SK-N-SH (cell line): ENCODE data around the gene AKT2. TPM values are rescaled to one million over a fixed set of nuclear protein-coding genes. Genes with fewer than 3 reads are reported as not detected.

Experiments
- CTCF ChIA-PET: fragments of 300-600, 350-600 bp; formaldehyde crosslinking; extraction: SDS; loops from one replicate; lab custom pipeline; 2021; lab: Yijun Ruan, JAX
- POLR2A ChIA-PET: fragments of 350-600 bp; sonication (Branson Sonifier 250); formaldehyde crosslinking; extraction: SDS; loops from one replicate; lab custom pipeline; 2020; ENCODE audit warnings: antibody characterized with exemption, inconsistent platforms; lab: Yijun Ruan, JAX
- DNase-seq: peaks from one replicate; pipeline ENCODE4 v3.0.0; 2012
- H2AFZ ChIP-seq: fragments of 200-600 bp; sonication (generic); 2 replicates; pipeline ENCODE4 v1.8.1; 2016; ENCODE audit warnings: antibody characterized with exemption, mild to moderate bottlenecking, low read depth
- H3F3A ChIP-seq: fragments of 200-600 bp; sonication (generic); replicated peaks from 2 replicates; pipeline ENCODE3; 2016; ENCODE audit warnings: antibody characterized with exemption, mild to moderate bottlenecking; ENCODE audit not compliant: insufficient read depth
- H3K27ac ChIP-seq, 2 experiments: fragments of 200-500 bp in 1 of 2; fragments of 200-600 bp in 1 of 2; sonication (Bioruptor generic) in 1 of 2; sonication (generic), shearing (Covaris generic) in 1 of 2; 2 replicates each; pipeline versions ENCODE4 v1.5.1 to v1.6.1; 2014 to 2016; ENCODE audit warnings: low read depth in 2 of 2, inconsistent platforms in 1 of 2, low read length in 1 of 2, mild to moderate bottlenecking in 1 of 2, mixed read lengths in 1 of 2
- H3K27me3 ChIP-seq: fragments of 200-600 bp; sonication (generic), shearing (Covaris generic); 2 replicates; pipeline ENCODE4 v1.6.1; 2016; ENCODE audit warnings: mixed run types; ENCODE audit not compliant: insufficient read depth
- H3K36me3 ChIP-seq, 2 experiments: fragments of 200-500 bp in 1 of 2; fragments of 200-600 bp in 1 of 2; sonication (Bioruptor generic) in 1 of 2; sonication (generic) in 1 of 2; replicated peaks in 1 of 2; 2 replicates each; pipeline versions ENCODE3 to v1.5.1; 2014 to 2016; ENCODE audit warnings: low read length in 1 of 2, mild to moderate bottlenecking in 1 of 2; ENCODE audit not compliant: insufficient read depth in 2 of 2, control insufficient read depth in 1 of 2
- H3K4me1 ChIP-seq, 2 experiments: fragments of 200-500 bp in 1 of 2; fragments of 200-600 bp in 1 of 2; sonication (Bioruptor generic) in 1 of 2; sonication (generic), shearing (Covaris generic) in 1 of 2; 2 replicates each; pipeline versions ENCODE4 v1.5.1 to v1.6.1; 2014 to 2016; ENCODE audit warnings: low read depth in 1 of 2, low read length in 1 of 2, mixed run types in 1 of 2; ENCODE audit not compliant: insufficient read depth in 2 of 2, control insufficient read depth in 1 of 2
- H3K4me2 ChIP-seq: fragments of 200-600 bp; sonication (generic), shearing (Covaris generic); 2 replicates; pipeline ENCODE4 v1.6.1; 2017; ENCODE audit warnings: mixed run types
- H3K4me3 ChIP-seq, 2 experiments: fragments of 200-500 bp in 1 of 2; fragments of 200-600 bp in 1 of 2; sonication (Bioruptor generic) in 1 of 2; sonication (generic), shearing (Covaris generic) in 1 of 2; 2 replicates each; pipeline versions ENCODE4 v1.5.1 to v1.8.1; 2014 to 2016; ENCODE audit warnings: low read depth in 2 of 2, inconsistent platforms in 1 of 2, low read length in 1 of 2, mild to moderate bottlenecking in 1 of 2, mixed read lengths in 1 of 2, moderate library complexity in 1 of 2
- H3K79me2 ChIP-seq: fragments of 200-600 bp; sonication (generic); 2 replicates; pipeline ENCODE4 v1.8.1; 2017; ENCODE audit warnings: mild to moderate bottlenecking; ENCODE audit not compliant: insufficient read depth
- H3K9ac ChIP-seq: fragments of 200-600 bp; sonication (generic); 2 replicates; pipeline ENCODE4 v1.6.1; 2017; ENCODE audit warnings: mixed run types
- H3K9me2 ChIP-seq: fragments of 200-600 bp; sonication (generic); 2 replicates; pipeline ENCODE4 v1.6.1; 2017; ENCODE audit warnings: mixed run types
- H3K9me3 ChIP-seq: fragments of 200-600 bp; sonication (generic); 2 replicates; pipeline ENCODE4 v1.6.1; 2017; ENCODE audit warnings: mixed run types, mild to moderate bottlenecking, moderate library complexity
- H4K20me1 ChIP-seq: fragments of 200-600 bp; sonication (generic); 2 replicates; pipeline ENCODE4 v1.6.1; 2017; ENCODE audit warnings: mild to moderate bottlenecking, mixed run types; ENCODE audit not compliant: insufficient read depth
- CTCF ChIP-seq: fragments of 200-600 bp; sonication (generic); IDR thresholded peaks from 2 replicates; pipeline ENCODE4 v1.6.1; 2017; ENCODE audit warnings: antibody characterized with exemption, mild to moderate bottlenecking, moderate library complexity
- ELF1 ChIP-seq: IDR thresholded peaks from 2 replicates; pipeline ENCODE4 v1.4.0; 2012
- EP300 ChIP-seq, 2 experiments: IDR thresholded peaks; 2 replicates each; pipeline versions ENCODE4 v1.4.0 to v1.6.1; 2012; ENCODE audit warnings: borderline replicate concordance in 1 of 2, low read depth in 1 of 2, low read length in 1 of 2
- FOSL2 ChIP-seq: IDR thresholded peaks from 2 replicates; pipeline ENCODE4 v1.4.0; 2012; ENCODE audit warnings: low read depth, mild to moderate bottlenecking, moderate library complexity, borderline replicate concordance
- FOXJ3 ChIP-seq: sonication (generic); formaldehyde crosslinking; IDR thresholded peaks from 2 replicates; pipeline ENCODE4 v1.5.1; 2020; ENCODE audit warnings: mild to moderate bottlenecking, missing genetic modification reagents
- FOXM1 ChIP-seq: IDR thresholded peaks from 2 replicates; pipeline ENCODE4 v1.4.0; 2012; ENCODE audit warnings: low read depth, mild to moderate bottlenecking
- GABPA ChIP-seq: IDR thresholded peaks from 2 replicates; pipeline ENCODE4 v1.4.0; 2012; ENCODE audit warnings: low read depth, mild to moderate bottlenecking
- JUND ChIP-seq: IDR thresholded peaks from 2 replicates; pipeline ENCODE4 v1.4.0; 2012
- MEF2A ChIP-seq: IDR thresholded peaks from 2 replicates; pipeline ENCODE4 v1.4.0; 2012; ENCODE audit warnings: low read depth, borderline replicate concordance
- MXI1 ChIP-seq: IDR thresholded peaks from 2 replicates; pipeline ENCODE4 v1.6.1; 2012; ENCODE audit warnings: mild to moderate bottlenecking, low read depth, low read length, improper control_type of control experiment
- NFIC ChIP-seq: IDR thresholded peaks from 2 replicates; pipeline ENCODE4 v1.4.0; 2012; ENCODE audit warnings: borderline replicate concordance
- RXRA ChIP-seq: IDR thresholded peaks from 2 replicates; pipeline ENCODE4 v1.4.0; 2012; ENCODE audit warnings: low read depth, mild to moderate bottlenecking, borderline replicate concordance
- SIN3A ChIP-seq: IDR thresholded peaks from 2 replicates; pipeline ENCODE4 v1.6.1; 2012; ENCODE audit warnings: low read depth, mild to moderate bottlenecking, low read length, moderate library complexity, borderline replicate concordance
- SMC3 ChIP-seq: IDR thresholded peaks from 2 replicates; pipeline ENCODE4 v1.6.1; 2012; ENCODE audit warnings: low read depth, low read length, improper control_type of control experiment
- TAF1 ChIP-seq: IDR thresholded peaks from 2 replicates; pipeline ENCODE4 v1.6.1; 2012; ENCODE audit warnings: low read depth, mild to moderate bottlenecking, low read length, moderate library complexity, borderline replicate concordance
- YY1 ChIP-seq: IDR thresholded peaks from 2 replicates; pipeline ENCODE4 v1.4.0; 2012; ENCODE audit warnings: low read depth, mild to moderate bottlenecking
- ZBTB33 ChIP-seq: IDR thresholded peaks from 2 replicates; pipeline ENCODE4 v1.4.0; 2012; ENCODE audit warnings: low read depth, borderline replicate concordance
- WGBS: methylation state at CpG from one replicate; pipeline ENCODE4 v1.1.6; 2017; ENCODE audit warnings: low lambda C conversion rate; 5-methylcytosine and 5-hydroxymethylcytosine counted together
- polyA plus RNA-seq, 3 experiments: library from polyadenylated mRNA; depleted of rRNA; stranded (reverse); fragments of >200 nt; gene quantifications; 2 replicates each; pipeline ENCODE4 v1.2.3, GENCODE V29; 2012
- TF ChIP-seq, protein P1 (sequence below): IDR thresholded peaks from 2 replicates; pipeline ENCODE4 v1.4.0; 2012; ENCODE audit warnings: low read depth
- TF ChIP-seq, protein P2 (sequence below): fragments of 150-350 bp; IDR thresholded peaks from 2 replicates; pipeline ENCODE4 v1.6.1; 2016; ENCODE audit warnings: mild to moderate bottlenecking, low read depth, low read length

AKT2 gene
- polyA plus RNA-seq, 1 of the 3 experiments (the other 2 are of a cell fraction), result 99.8 TPM

- no peak overlapping the region for H3K27ac ChIP-seq
- peaks cover 15 to 62% of the 10 kb centered on the region in 2 experiments for H3K36me3 ChIP-seq
- TF ChIP-seq ZBTB33 (no peak), FOSL2 (no peak)
- no peak overlapping the region for H3K4me2 ChIP-seq
- H3F3A ChIP-seq, result no peaks in the 10 kb centered on the region
- ChIA-PET CTCF (interaction anchor here (0.8 to 1.2 kb wide), 3 partner anchors 14 to 113 kb away, joined by 3 to 4 read pairs (median 3); no protein-coding TSS in a partner anchor), POLR2A (no interaction called here)
- no peaks in the 10 kb centered on the region; a peak in 1 of 4 replicates for H3K4me1 ChIP-seq
- WGBS, result 94% methylated on average over 7 of the region's 7 CpGs
- no peaks in the 10 kb centered on the region for H3K9me2 ChIP-seq
- peaks cover 12% of the 10 kb centered on the region for H3K79me2 ChIP-seq
- H2AFZ ChIP-seq, result no peak overlapping the region
- H3K4me3 ChIP-seq, result no peak overlapping the region
- DNase-seq, result no peak
- no peaks in the 10 kb centered on the region for H3K9me3 ChIP-seq
- no peaks in the 10 kb centered on the region for H3K27me3 ChIP-seq
- no peak overlapping the region for H3K9ac ChIP-seq
- peaks cover 11% of the 10 kb centered on the region for H4K20me1 ChIP-seq
Observed at GRCh38 chr19:40252395-40252794, 32.8 kb downstream of the AKT2 start.

DNA sequence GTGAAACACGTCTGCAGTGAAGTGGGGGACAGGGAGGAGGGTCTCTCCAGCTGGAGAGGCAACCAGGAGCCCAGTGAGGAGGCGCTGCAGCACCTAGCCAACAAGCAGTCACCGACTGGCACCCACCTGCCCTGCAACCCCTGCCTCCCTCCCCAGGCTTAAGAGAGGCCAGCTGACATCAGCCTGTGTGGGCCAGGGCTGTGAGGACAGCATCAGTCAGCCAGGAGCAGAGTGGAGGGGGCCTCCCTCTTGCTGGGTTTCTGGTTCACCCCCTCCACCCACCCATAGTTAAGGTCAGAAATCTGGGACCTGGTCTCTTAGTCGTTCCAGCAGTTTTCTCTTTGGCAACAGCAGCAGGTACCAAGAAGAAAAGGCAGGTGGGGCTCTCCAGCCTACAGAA lies 33.2 kb downstream of the AKT2 start:
- no peak for DNase-seq
- no peak overlapping the region for H2AFZ ChIP-seq
- H3F3A ChIP-seq, result no peaks in the 10 kb centered on the region
- no peak overlapping the region for H3K9ac ChIP-seq
- no peak overlapping the region for H3K4me3 ChIP-seq
- H3K4me2 ChIP-seq, result no peak overlapping the region
- no peak overlapping the region for H3K27ac ChIP-seq
- H3K27me3 ChIP-seq, result no peaks in the 10 kb centered on the region
- CTCF ChIA-PET, result interaction anchor here (0.9 to 1.2 kb wide), 2 partner anchors 15 to 112 kb away, joined by 3 to 4 read pairs; no protein-coding TSS in a partner anchor
- peaks cover 15 to 62% of the 10 kb centered on the region in 2 experiments for H3K36me3 ChIP-seq
- POLR2A ChIA-PET, result no interaction called here
- H3K4me1 ChIP-seq, result no peaks in the 10 kb centered on the region; a peak in 1 of 4 replicates
- H3K9me3 ChIP-seq, result no peaks in the 10 kb centered on the region
- peaks cover 12% of the 10 kb centered on the region for H4K20me1 ChIP-seq
- H3K9me2 ChIP-seq, result no peaks in the 10 kb centered on the region
- no peak for TF ChIP-seq CTCF
- TF ChIP-seq NFIC, result no peak
- TF ChIP-seq TAF1, result no peak
- TF ChIP-seq GABPA, result no peak
- no peak for TF ChIP-seq RXRA
- TF ChIP-seq EP300 (IDR thresholded peaks at IDR 0.05; ENCODE audit: borderline replicate concordance in 1 of 2, low read depth in 1 of 2, low read length in 1 of 2), result no peak
- TF ChIP-seq FOXM1, result no peak
- no peak for TF ChIP-seq MEF2A
- no peak for TF ChIP-seq SIN3A
- TF ChIP-seq YY1, result no peak
- no peak for TF ChIP-seq ZBTB33
- no peak for TF ChIP-seq JUND
- TF ChIP-seq FOXJ3 (CRISPR knock-in tag), result no peak
- TF ChIP-seq MXI1, result no peak
- no peak for TF ChIP-seq SMC3
- TF ChIP-seq ELF1, result no peak
- TF ChIP-seq, protein P1, sequence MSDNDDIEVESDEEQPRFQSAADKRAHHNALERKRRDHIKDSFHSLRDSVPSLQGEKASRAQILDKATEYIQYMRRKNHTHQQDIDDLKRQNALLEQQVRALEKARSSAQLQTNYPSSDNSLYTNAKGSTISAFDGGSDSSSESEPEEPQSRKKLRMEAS, result no peak
- TF ChIP-seq, protein P2, sequence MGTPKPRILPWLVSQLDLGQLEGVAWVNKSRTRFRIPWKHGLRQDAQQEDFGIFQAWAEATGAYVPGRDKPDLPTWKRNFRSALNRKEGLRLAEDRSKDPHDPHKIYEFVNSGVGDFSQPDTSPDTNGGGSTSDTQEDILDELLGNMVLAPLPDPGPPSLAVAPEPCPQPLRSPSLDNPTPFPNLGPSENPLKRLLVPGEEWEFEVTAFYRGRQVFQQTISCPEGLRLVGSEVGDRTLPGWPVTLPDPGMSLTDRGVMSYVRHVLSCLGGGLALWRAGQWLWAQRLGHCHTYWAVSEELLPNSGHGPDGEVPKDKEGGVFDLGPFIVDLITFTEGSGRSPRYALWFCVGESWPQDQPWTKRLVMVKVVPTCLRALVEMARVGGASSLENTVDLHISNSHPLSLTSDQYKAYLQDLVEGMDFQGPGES, result no peak
- 58% methylated on average over 2 of the region's 4 CpGs for WGBS
- H3K79me2 ChIP-seq, result peaks cover 12% of the 10 kb centered on the region
